BJ (cell line): Measurements from ENCODE around the gene ANTKMT. TPM values are rescaled to one million over a fixed set of nuclear protein-coding genes. Genes with fewer than 3 reads are reported as not detected.
"Not testable (repeated sequence)": the region's sequence is repeated elsewhere in the genome, so short reads cannot be mapped to it uniquely, and the experiment has no call there.

Experiments
- CTCF ChIA-PET: fragments of 350-600 bp; formaldehyde crosslinking; extraction: SDS; loops from one replicate; lab custom pipeline; 2021; ENCODE audit warnings: antibody characterized with exemption, inconsistent platforms; lab: Yijun Ruan, JAX
- POLR2A ChIA-PET: fragments of 300-600 bp; sonication (Branson Sonifier 250); formaldehyde crosslinking; extraction: SDS; loops from one replicate; lab custom pipeline; 2021; ENCODE audit warnings: antibody characterized with exemption; lab: Charles Lee
- DNase-seq: peaks from one replicate; pipeline ENCODE4 v3.0.0-alpha.2; 2011; ENCODE audit warnings: low read depth
- H3K27me3 ChIP-seq: 2 replicates; pipeline ENCODE4 v1.6.0; 2011; ENCODE audit warnings: low read length; ENCODE audit not compliant: control insufficient read depth, insufficient read depth
- H3K36me3 ChIP-seq: 2 replicates; pipeline ENCODE4 v1.5.1; 2011; ENCODE audit warnings: low read length; ENCODE audit not compliant: control insufficient read depth, insufficient read depth
- H3K4me3 ChIP-seq: 2 replicates; pipeline ENCODE4 v1.5.1; 2011; ENCODE audit warnings: low read depth, mild to moderate bottlenecking, control low read depth, low read length
- polyA plus RNA-seq: library from polyadenylated mRNA; depleted of rRNA; stranded (reverse); fragments of >200 nt; gene quantifications from 2 replicates; pipeline ENCODE4 v1.2.3, GENCODE V29; 2011
- TF ChIP-seq, protein P1 (sequence below): IDR thresholded peaks from 2 replicates; pipeline ENCODE4 v1.5.1; 2011; ENCODE audit warnings: low read depth, mild to moderate bottlenecking, control low read depth, inconsistent platforms, low read length, moderate library complexity; ENCODE audit not compliant: insufficient read depth

Gene ANTKMT
- polyA plus RNA-seq, 1 experiment: 10.7 TPM

GRCh38 chr16:689175-689897 is 31.6 kb upstream of the ANTKMT start:
- ChIA-PET POLR2A (no interaction called here), CTCF (interaction anchor here (0.6 to 1.5 kb wide), 5 partner anchors 12 to 97 kb away, joined by 3 to 4 read pairs (median 3); partner anchors contain the start of gene RHOT2)
- Histone ChIP-seq H3K27me3 (peaks cover 10% of the 10 kb centered on the region), H3K36me3 (peaks cover 5% of the 10 kb centered on the region), H3K4me3 (peak overlapping the region; percentile 76)
- no peak for DNase-seq
- TF ChIP-seq, protein P1, sequence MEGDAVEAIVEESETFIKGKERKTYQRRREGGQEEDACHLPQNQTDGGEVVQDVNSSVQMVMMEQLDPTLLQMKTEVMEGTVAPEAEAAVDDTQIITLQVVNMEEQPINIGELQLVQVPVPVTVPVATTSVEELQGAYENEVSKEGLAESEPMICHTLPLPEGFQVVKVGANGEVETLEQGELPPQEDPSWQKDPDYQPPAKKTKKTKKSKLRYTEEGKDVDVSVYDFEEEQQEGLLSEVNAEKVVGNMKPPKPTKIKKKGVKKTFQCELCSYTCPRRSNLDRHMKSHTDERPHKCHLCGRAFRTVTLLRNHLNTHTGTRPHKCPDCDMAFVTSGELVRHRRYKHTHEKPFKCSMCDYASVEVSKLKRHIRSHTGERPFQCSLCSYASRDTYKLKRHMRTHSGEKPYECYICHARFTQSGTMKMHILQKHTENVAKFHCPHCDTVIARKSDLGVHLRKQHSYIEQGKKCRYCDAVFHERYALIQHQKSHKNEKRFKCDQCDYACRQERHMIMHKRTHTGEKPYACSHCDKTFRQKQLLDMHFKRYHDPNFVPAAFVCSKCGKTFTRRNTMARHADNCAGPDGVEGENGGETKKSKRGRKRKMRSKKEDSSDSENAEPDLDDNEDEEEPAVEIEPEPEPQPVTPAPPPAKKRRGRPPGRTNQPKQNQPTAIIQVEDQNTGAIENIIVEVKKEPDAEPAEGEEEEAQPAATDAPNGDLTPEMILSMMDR: no peak

- H3K36me3 ChIP-seq, DNase-seq, CTCF ChIA-PET, H3K4me3 ChIP-seq, POLR2A ChIA-PET: not testable (repeated sequence)
- peaks cover 18% of the 10 kb centered on the region for H3K27me3 ChIP-seq
Measured at GRCh38 chr16:691242-691641, 29.7 kb upstream of the ANTKMT start.

DNA sequence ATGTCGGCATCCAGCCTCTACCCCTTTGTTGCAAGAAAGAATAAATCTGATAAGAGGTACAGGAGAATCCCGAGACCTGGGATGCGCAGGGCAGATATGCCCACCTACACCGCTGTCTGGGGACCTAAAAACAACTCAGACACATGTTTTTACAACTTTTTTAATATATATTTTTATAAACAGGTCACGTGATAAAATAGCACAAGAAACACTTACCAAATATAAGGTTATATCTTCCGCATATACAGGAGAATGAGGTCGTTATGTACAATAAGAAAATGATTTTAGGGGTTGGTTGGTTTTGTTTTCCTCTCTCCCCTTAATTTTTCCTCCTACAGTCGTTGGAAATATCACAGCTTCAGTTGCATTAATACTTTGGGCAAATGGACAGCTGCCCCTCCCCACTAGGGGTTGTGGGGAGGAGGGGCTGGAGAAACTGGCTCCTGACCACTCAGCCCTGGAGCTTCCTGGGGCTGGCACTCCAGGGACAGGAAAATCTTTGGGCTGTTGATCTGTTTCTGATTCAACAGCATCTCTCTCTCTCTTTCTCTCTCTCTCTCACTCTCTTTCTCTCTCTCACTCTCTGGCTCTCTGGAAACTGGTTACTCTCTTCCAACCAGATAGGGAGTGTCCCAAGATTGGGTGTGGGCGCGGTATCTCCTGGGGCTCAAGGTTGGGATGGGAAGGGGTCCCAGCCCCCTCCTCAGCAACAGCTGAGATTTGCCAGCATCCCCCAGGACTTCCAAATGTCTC is 28.4 kb upstream of the ANTKMT start:
- TF ChIP-seq, protein P1: no peak
- no peaks in the 10 kb centered on the region for H3K36me3 ChIP-seq
- H3K27me3 ChIP-seq: peaks cover 21% of the 10 kb centered on the region
- POLR2A ChIA-PET: no interaction called here
- no peak overlapping the region for H3K4me3 ChIP-seq
- CTCF ChIA-PET: no interaction called here
- no peak for DNase-seq

- TF ChIP-seq, protein P1: no peak
- ChIA-PET CTCF (no interaction called here), POLR2A (no interaction called here)
- DNase-seq: no peak
- Histone ChIP-seq H3K36me3 (no peaks in the 10 kb centered on the region), H3K27me3 (peaks cover 21% of the 10 kb centered on the region), H3K4me3 (no peak overlapping the region)
Measured at GRCh38 chr16:693364-693763, 27.6 kb upstream of the ANTKMT start.

DNA sequence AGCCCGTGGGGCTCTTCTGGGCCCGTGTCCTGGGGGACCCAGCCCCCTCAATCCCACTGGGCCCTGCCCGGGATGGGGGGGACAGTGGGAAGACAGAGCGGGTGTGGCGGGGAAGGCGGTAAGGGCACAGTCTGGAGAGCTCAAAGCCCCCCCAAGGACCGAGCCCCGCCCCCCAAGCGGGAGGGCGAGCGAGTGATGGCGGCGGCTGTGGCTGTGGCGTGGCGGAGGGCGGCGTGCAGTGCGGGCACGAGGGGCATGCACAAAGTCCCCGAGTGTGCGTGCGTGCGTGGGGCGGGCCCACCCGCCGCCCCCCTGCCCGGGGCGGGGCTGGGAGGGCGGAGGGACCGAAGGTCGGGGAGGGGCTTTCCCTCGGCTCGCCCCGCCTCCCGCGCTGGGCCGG is 27.2 kb upstream of the ANTKMT start:
- POLR2A ChIA-PET: no interaction called here
- H3K27me3 ChIP-seq: peaks cover 21% of the 10 kb centered on the region
- DNase-seq: no peak
- no peaks in the 10 kb centered on the region for H3K36me3 ChIP-seq
- TF ChIP-seq, protein P1: no peak
- H3K4me3 ChIP-seq: no peak overlapping the region
- CTCF ChIA-PET: no interaction called here
